NOMO-1 treated with dmso at 0.1 percent for 144 hours (cell line): Measurements from ENCODE around the gene BAX.

Source experiments
- DNase-seq: peaks from one replicate; lab custom pipeline; 2025; ENCODE audit not compliant: unreplicated experiment; lab: John Stamatoyannopoulos, UW

The BAX gene

DNA sequence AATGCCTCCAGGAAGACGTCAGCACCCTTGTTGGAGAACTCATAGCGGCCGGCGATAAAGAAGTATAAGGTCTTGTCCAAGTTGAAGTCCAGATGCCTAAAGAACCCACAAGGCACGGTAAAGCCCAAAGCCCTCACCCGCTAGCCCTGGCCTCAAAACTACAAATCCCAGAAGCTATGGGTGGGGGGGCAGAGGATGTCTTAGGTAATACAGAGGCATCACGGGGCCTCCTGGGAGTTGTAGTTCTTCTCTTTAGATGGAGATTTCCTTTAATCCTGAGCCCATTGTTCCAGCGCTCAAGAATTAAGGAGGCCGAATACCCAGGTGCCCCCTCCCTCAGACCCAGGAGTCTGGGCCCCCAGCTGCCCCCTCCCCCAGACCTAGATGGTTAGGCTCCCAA is 27.6 kb downstream of the BAX start:
- no peak for DNase-seq

DNA sequence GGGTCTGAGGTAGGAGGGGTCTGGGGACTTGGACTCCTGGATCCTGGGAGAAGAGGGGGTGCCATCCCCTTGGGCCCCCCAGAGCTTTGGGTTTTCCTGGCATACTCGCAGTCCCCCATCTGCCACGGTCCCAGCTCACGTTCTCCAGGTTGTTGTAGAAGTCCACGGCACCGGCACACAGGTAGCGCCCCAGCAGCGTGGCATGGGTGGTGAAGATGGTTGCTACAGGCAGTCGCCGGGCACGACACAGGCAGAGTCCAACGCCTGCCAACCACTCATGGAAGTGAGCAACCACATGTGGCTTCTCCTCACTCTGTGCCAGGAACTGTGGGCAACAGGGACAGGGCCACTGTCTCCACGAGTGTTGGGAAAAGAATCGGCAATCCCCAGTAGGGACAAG is 31.0 kb downstream of the BAX start:
- no peak for DNase-seq

DNA sequence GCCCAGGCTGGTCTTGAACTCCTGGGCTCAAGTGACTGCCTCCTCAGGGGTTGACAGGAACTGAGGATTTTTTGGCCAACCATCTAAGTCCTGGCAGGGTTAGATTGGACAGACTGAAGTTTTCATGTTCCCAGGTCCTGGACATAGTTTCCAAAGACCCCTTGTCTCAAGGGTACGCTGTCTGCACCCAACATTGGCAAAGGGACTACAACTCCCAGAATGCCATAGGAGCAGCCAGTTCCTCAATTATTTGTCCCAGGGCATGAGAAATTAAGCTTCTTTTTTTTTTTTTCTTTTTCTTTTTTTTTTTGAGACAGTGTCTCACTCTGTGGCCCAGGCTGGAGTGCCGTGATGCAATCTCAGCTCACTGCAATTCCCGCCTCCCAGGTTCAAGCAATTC is 31.5 kb downstream of the BAX start:
- no peak for DNase-seq

DNA sequence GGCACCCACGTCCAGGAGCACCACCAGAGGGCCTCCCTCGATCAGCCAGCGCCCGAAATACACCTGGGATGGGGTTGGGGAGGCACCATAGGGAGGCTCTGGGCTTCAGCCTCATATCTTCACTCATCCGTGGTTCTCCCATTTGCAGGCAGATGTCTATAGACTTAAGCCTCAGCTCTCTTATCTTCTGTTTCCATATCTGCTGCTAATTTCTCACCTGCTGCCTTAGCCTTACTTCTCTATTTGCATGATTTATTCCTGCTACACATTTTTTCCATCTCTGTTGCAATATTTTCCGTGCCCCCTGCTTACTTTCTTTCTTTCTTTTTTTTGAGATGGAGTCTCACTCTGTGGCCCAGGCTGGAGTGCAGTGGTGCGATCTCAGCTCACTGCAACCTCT is 32.6 kb downstream of the BAX start:
- no peak for DNase-seq

DNA sequence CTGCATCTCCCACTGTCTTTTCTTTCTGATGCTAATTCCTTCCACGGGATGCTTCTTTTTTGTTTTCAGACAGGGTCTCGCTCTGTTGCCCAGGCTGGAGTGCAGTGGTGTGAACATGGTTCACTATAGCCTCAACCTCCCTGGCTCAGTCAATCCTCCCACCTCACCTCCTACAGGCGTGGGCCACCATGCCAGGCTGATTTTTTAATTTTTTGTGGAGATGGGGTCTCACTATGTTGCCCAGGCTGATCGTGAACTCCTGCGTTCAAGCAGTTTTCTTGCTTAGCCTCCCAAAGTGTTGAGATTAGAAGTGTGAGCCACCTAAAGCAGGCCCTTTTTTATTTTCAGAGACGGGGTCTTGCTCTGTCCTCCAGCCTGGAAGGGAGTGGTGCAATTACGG is 33.6 kb downstream of the BAX start:
- DNase-seq = no peak

DNA sequence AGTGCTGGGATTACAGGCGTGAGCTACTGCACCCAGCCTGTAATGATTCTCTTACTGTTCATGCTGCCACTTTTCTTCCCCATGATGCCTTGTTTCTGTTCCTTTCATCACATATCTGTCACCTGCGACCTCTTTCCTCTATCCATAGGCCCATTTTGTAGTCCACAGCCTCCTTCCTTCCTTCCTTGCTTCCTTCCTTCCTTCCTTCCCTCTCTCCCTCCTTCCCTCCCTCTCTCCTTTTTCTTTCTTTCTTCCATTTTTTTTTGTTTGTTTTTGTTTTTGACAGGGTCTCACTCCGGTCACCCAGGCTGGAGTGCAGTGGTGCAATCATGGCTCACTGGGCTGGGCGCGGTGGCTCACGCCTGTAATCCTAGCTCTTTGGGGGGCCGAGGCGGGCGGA is 34.2 kb downstream of the BAX start:
- no peak for DNase-seq

DNA sequence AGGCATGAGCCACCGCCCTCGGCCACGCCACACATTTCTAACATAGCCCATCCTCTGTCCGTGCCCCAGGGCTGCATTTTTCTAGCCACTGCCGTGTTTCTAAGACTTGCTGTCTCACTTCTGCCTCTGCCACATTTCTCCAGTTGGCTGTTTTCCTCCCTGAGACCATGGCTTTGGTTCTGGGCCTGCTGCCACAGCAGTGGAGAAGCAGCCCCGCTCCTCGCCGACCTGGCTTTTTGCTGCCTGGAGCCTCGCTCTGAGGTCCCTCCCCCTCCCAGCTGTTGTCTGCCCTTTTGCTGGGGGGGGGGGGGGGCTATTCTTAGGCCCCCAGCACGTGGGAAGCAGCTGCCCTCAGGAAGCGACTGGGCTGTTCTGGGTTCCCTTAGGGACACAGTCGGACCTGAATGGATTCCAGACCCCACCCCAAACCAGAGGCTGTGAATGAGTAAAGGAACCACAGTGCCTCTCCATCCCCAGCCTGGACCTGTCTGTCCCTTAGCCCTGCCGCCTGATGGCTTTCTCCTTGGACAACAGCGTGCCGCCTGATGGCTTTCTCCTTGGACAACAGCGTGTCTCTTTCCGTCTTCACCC is 35.1 kb downstream of the BAX start:
- DNase-seq = no peak

DNA sequence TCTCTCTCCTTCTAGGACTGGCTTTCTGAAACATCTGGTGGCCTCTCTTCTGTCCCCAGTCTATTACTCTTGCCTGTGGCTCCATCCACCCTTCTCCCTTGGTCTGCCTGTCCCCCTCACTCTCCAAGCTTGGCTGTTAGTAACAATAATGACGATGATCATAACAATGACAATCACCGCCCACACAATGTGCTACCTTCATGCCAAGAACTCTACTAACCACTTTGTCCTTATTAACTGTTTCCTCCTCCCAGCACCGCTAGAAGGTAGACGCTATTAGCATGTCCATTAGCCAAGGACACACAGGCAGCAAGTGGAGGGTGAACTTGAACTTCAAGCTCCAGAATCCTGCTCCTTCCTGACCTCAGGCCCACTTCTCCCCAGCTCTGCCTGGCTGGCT is 35.7 kb downstream of the BAX start:
- no peak for DNase-seq

DNA sequence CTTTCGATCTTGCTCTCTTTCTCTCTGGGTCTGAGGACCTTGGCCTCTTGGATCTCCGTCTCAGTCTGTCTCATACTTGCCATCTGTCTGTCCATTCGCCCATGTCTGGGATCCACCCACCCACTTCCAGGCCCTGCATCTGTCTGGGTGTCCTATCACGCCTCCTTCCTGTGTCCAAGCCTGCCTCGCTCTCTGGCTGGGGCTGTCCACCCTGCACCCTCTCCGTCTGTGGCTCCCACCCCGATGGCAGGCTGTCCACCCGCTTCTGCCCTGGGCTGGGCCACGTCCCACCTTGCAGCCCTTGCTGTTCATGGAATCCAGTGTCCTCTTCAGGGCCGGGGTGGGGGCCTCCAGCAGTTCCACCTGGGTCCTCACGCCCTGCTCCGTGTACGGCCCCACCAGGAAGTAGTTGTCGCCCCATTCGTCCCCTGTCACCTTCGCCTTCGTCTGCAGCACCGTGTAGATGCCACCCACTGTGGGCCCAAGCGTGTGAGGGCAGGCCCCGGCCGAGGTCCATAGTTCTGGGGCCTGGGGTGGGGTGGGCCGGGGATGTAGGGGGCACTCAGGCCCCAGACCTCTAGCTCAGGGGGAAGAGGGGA is 36.4 kb downstream of the BAX start:
- DNase-seq = no peak

DNA sequence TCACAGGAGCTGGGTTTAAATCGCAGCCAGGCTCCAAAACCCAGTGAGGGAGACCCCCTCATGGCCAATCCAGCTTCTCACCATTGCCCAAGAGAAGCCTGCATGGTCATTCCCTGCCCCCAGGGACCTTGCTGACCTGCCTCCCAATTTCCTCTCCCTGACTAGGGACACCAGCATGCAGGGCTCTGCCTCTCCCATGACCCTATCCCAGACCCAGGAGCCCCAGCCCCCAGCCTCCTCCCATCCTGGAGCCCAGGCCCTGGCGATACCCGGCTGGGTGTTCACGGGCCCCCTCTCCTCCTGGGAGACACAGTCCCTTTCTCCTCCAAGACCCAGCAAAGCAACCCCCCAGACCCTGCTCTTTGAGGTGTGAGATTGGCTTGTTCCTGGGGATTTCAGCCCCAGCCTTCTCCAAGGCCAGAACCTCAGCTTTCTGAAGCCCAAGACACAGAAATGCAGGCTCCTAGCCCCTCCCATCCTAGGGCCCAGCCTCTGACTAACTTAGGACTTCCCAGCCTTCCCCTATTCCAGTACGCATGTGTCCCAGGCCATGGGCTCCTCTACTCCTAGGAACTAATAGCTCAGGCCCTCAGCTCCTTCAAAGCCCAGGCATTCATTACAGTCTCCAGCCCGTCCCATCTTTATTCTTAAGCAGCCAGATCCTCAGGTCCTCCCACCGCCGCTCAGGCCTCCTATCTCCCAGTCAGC is 37.4 kb downstream of the BAX start:
- no peak for DNase-seq

DNA sequence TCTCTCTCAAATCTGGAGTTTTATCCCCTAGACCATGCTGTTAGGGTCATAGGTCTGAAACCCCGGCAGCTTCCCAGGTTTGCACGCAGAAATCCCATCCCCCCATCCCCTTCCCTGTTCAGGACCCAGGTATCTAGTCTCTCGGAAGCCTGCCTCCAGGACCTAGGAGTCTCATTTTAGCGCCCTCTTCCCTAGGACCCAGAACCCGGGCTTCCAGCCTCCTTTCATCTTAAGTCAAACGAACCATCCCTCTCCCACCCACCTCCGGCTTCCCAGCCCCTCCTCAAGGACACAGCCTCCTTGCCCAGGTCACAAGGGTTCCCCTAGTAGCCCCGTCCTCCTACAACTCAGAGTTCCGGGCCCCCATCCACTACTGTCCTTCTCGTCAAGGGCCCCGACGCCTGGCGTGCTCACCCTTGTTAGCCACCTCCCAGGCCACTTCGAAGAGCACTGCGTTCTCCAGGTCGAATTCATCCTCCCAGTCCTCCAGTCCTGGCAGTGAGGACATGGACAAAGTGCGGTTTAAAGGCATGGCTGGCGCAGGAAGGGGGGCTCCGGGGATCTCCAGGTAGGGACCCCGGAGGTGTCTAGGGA is 38.0 kb downstream of the BAX start:
- no peak for DNase-seq

DNA sequence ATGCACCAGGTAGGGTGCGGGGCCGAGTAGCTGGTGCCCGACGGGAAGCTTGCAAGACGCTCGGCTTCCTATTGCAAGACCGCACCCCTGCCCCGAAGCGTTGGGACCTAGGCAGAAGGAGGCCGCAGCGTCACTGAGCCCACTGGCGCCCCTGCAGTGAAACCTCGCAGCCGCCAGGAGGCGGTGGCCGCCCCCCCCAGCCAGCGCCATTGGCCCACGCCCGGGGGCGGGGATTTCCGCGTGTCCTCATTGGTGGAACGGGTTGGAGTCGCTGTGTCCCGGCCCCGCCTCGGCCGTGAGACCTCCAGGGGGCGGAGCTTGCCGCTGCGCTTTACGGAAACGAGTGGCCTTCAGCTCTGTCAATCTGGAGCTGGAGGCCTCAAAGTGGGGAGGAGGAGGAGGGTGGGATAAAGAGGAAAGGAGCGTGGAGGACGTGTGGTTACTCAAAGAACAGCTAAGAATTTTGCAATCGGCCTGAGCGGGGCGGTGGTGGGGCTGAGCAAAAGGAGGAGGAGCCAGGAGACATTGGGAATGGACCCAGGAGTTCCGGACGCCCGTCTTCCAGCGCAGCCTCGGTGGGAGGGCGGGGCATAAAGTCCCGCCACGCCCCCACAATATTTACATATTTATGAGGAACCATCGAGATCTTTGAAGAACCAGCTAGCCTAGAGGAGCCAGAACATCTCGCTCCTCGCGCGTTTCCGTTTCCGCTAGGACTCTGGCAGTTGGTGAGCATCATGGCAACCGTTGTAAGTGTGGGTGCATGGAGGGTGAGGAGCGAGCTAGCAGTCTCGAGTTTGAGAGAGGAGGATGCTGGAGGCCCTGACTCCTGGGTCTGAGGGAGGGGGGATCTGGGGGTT is 38.7 kb downstream of the BAX start, which contains the start of the genes GYS1 and RUVBL2:
Gene GYS1, minus strand, starts transcription at position 135 of the 860 bp plus-strand sequence. CDS start 197 bp downstream, outside the sequence.
Gene RUVBL2, plus strand, starts transcription at position 713 of the 860 bp plus-strand sequence. Its CDS starts 25 bp downstream, at position 738.
- peak; percentile 100 for DNase-seq

DNA sequence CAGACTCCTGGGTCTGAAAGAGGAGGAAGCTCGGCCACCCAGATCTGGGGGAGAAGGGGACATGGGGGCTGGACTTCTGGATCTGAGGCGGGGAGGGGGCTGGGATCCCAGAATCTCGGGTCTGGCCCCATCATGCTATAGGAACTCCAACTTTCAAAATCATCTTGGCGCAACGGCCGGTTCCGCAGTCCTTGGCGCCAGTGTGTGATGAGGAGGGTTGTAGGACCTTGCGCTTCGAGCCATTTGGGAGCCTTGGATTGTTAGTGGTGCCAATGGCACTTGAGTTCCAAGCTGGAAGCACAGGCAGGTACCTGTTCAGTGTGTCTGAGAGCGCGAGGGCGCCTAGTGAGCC is 39.3 kb downstream of the BAX start:
- DNase-seq = no peak

DNA sequence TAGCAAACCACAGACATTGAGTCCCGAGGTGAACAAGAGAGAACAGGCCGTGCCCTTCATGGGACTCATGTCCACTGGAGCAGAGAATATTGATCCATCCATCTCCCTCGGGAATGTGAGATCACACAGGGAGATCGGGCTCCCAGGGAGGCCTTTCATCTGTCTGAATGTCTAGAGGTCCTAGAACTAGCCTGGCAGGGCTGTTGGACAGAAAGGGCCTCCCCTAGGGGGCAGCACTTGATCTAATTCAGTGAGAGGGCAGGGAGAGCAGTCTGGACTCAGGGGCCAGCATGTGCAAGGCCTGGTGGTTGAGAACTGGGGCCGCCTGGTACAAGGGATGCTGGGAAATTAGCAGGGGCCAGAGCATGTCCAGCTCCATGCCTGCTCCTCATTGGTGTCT is 43.3 kb downstream of the BAX start:
- DNase-seq = no peak

DNA sequence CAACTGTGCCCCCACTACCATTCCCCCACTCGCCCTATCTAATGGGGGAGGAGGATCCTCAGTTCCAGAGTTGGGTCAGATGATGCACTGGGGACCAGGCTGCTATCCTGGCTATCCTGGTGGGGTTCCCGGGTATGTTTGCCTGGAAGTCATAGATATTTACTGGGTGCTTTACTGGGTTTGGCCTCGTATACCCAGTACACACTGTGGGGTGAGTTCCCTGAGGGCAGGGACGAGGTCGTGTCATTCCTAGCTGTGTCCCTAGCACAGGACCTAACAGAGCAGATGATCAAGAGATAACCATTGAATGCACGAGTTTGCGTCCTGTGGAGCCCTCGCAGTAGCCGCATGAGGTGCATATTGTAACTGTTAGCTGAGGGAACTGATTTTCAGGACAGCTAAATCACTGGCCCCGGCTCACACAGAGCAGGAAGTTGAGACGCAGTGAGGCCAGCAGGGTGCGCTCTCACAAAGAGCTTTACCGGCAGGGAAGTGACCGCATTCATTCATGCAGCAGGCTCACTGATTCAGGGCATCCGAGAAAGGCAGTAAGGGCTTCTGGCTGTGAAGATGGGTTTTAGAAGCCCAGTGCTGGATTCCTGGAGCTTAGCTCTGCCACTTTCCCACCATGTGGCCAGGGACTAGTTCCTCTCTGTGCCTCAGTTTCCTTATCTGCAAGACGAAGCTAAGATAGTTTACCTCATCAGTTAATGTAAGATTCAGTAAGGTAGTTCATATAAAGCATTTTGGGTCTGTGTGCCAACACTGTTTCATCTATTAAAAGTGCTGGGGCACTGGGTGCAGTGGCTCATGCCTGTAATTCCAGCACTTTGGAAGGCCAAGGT is 45.0 kb downstream of the BAX start:
- no peak for DNase-seq

DNA sequence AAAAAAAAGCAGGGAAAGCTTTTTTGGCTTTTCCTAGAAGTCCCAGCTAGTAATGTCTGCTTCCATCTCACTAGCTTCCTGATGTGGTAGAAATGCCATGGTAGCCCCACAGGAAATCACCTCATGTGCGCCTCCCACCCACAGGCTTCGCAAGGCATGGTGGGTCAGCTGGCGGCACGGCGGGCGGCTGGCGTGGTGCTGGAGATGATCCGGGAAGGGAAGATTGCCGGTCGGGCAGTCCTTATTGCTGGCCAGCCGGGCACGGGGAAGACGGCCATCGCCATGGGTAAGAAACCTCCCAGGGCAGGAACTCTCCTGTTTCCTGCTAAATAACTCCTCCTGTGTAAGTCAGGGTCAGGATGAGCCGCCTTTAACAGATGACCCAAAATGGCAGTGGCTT is 49.5 kb downstream of the BAX start:
- no peak for DNase-seq

DNA sequence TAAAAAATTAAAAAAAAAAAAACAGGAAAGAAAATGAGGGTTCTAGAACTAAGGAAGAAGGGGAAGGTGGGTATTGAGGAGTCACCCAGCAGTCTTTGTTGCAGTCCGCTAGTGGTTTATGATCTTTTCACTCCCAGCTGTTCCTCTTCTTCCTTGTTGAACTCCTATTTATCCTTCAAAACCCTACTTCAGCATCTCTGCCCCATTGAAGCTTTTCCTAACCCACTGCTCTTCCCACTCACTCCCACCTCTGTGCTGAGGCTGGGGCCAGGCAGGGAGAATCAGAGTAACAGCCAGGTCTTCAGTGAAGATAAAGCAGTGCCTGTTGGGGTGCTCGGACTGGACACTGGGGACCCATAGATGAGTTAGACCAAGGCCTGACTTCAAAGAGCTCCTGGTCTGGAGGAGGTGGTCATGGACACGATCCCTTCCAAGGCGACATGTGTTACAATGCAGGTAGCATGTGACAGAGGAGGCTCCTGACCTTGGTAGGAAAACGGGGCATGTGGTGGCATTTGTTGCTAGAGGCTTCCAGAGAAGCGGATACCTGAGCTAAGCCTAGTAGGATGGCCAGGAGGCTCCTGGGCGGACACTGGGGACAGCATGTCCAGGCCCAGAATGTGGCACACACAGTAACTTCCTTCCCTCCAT is 50.4 kb downstream of the BAX start:
- no peak for DNase-seq

DNA sequence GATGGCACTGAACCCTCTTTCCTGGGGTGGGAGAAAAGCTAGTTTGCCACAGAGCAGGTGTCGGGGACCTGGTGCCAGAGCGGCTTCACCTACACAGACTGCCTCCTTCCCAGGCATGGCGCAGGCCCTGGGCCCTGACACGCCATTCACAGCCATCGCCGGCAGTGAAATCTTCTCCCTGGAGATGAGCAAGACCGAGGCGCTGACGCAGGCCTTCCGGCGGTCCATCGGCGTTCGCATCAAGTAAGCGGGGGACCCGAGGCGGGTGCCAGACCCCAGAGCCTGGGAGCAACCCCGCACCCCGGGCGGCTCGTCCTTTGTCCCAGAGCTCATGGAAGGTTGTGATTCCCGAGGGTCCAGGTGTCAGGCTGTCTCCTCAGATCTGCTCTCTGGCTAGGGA is 52.2 kb downstream of the BAX start:
- no peak for DNase-seq

DNA sequence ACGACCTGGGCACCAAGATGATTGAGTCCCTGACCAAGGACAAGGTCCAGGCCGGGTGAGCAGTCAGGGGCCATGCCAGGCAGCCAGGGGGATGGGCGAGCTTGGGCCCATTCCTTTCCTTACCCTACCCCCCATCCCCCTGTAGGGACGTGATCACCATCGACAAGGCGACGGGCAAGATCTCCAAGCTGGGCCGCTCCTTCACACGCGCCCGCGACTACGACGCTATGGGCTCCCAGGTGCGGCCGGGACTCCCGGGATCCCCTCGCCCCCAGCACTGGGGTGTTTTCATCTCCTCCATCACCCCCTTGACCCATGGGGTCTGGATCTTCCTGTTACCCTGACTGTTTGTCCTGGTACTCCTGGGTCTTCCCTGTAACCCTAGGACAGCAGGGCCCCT is 55.2 kb downstream of the BAX start:
- no peak for DNase-seq

DNA sequence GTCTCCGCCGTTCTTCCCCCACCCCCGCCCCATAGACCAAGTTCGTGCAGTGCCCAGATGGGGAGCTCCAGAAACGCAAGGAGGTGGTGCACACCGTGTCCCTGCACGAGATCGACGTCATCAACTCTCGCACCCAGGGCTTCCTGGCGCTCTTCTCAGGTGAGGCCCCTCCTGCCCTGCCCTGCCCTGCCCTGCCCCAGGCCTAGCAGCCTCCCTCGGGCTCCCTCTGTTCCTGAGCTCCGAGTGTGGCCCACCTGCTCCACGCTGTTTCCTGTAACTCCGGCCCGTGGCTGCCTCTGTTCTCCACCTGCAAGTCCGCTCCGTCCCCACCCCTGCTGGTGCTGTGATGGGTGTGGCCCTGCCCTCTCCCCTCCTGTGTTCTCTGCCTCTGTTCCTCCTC is 55.8 kb downstream of the BAX start:
- no peak for DNase-seq
